Posterior vena cava (tissue), 2 donors: Measurements from ENCODE around the gene SRMS. TPM values are rescaled to one million over a fixed set of nuclear protein-coding genes. Genes with fewer than 3 reads are reported as not detected.
"Not testable (repeated sequence)": the region's sequence is repeated elsewhere in the genome, so short reads cannot be mapped to it uniquely, and the experiment has no call there.

ENCODE experiments used
- DNase-seq: peaks from one replicate; pipeline ENCODE4 v3.0.0-alpha.2; 2020; ENCODE audit warnings: low spot score
- intact Hi-C, 2 donors: fragments of 100-400 bp; cut with DNase I; formaldehyde crosslinking; loops; one replicate each; pipeline versions ENCODE4 v1.14.1 to v1.14.2; 2022 to 2023
- total RNA-seq, 2 donors: library from RNA; stranded (reverse); fragmentation: NEBNext Ultra II Directional; extraction: Animal tissue kit (Norgen Biotek cat#: 25700); gene quantifications; one replicate each; pipeline ENCODE4 v1.2.1, GENCODE V29; 2021
- donor health status: DM: yes; HTN: yes; CAD: no.
- donor health status: DM: yes; HTN: yes; CAD: no.

SRMS gene
- total RNA-seq, 2 donors from 2014 or later = not detected

DNA sequence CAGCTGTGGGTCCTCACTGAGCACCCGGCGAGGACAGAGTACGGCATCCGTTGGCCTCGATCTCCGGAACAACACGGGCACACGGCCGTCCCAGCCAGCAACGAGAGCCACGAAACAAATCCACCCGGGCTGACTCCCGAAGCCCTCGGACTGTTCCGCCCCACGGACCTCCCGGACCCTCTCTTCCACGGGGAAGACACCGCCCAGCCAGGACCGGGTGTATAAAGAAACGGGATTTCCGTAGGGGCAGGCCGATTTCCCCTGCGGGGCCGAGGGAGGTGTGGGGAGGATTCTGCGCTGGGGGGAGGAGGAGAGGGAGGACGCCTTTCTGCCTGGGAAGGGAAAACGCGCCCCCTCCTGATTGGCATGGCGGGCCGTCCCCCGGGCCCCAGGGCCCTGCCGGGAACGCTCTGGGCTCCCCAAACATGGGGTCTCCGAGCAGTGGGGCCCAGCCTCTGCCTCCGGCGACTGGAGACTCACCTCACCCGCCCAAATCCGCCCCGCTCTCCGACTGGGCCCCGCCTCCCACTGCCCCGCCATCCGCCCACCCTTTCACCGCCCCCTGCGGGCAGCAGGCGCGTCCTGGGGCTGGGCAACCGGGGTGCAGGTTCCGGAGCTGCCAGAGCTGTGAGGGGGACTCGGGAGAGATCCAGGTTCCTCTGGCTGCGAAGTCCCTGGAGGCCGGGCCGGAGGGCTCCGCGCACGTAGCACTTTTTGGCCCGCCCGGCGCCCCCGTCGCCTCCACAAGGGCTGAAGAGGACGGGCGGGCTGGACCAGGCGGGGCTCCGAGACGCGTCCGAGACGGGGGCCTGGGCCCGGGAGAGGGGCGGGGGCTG lies 27.7 kb downstream of the SRMS start:
- peak; percentile 89 for DNase-seq
- intact Hi-C loops = no loop called here

DNA sequence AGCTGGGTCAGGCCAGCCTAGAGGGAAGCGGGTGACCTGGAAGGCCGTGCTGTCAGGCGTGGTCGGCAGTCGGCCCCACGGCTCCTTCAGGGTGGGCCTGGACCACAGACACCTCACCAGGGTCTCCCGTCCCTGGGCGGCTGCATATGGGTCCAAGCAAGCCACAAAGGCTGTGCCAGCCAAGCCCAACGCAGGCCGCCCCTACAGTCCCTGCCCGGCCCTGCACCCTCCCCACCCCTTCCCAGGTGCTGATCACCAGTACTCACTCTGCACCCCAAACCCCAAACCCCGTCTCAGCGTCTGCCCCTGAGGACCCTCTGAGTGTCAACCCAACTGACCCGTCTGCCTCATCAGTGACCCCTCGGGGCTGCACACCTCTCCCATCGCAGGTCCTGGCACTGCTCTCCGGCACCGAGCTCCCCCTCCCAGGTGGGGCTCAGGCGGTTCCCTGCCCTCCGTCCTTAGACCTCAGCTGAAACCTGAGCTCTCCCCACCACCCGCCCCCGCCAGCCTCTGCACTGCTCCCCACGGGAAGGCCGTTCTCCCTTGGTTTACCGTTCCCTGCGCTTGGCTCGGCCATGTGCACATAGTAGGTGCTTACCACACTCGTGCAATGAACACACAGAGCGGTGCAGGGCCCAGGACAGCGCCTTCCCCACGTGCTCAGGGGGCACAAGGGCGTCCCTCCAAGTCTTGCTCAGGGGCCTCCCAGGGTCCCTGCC lies 28.4 kb downstream of the SRMS start:
- intact Hi-C loops = no loop called here
- DNase-seq = peak; percentile 80

DNA sequence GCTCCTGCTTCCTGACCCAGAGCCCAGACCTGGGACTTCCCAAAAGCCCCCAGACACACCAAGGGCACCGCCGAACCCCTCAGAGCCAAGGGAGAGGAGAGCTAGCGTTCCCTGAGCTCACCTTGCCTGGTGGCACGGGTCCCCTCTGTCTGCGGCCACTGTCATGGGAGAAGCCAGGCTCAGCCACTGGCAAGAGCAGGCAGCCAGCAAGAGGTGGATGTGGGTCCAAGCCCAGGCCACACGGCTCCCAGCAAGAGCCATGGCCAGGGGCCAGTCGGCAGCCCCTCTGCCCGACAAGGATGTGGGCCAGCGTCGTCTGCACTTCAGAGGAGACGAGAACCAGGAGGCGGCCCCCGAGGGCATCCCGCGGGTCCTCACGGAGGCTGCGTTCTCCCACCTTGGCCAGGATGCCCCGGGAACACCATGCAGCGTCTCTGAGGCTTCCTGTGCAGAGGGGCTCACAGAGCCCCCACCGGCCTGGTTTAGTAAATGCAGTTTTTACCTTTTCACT lies 29.1 kb downstream of the SRMS start:
- peak; percentile 74 for DNase-seq
- intact Hi-C loops = no loop called here

DNA sequence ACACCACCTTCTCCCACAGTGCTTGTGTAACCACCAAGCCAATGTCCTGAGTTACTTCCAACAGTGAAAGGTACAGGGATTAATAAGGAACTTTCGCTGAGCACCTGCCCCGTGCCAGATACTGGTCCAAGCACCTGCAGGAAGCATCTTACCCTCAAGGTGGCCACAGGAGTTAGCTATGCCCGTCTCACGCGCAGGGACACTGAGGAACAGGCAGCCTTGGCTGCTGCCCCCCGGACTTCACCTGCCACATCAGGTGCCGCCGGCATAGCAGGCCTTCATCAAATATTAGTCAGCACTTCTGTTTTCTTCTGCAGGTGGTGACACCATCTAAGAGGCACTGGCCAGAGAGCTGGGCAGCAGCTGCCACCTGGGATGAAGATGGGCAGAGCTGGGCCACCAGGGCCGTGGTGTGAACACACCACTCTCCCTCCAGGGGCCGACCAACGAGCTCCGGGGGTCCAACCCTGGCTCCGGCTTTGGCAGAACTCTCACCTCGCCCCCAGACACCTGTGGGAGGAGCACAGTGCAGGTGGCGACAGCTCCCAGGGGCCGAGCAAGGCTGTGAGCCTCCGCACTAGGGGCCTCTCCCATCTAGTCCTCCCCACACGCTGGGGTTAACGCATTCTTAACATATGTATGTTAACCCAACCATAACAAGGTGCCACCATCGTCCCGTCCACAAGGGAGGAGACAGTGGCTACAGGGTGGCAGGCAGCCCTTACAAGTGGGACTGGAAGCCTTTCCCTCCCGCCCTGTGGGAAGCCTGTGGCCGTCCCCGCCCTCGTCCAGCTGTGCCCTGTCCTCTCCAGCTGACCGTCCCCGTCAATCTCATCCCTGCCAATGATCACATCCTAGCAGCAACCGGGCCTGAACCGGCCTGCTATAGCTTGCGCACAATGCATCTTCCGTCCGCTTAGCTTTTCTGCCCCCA lies 29.9 kb downstream of the SRMS start:
- intact Hi-C loops = no loop called here

DNA sequence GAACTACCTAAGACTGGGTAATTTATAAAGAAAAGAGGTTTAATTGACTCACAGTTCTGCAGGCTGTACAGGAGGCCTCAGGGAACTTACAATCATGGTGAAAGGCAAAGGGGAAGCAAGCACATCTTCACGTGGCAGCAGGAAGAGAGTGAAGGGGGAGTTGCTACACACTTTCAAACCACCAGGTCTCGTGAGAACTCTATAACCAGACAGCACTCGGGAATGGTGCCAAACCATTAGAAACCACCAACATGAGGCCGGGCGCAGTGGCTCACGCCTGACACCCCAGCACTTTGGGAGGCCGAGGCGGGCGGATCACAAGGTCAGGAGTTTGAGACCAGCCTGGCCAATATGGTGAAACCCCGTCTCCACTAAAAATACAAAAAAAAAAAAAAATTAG lies 33.0 kb downstream of the SRMS start:
- intact Hi-C loops, DNase-seq: not testable (repeated sequence)

More for the DNA sequence above, 29.9 kb downstream of the SRMS start:
- no peak for DNase-seq

DNA sequence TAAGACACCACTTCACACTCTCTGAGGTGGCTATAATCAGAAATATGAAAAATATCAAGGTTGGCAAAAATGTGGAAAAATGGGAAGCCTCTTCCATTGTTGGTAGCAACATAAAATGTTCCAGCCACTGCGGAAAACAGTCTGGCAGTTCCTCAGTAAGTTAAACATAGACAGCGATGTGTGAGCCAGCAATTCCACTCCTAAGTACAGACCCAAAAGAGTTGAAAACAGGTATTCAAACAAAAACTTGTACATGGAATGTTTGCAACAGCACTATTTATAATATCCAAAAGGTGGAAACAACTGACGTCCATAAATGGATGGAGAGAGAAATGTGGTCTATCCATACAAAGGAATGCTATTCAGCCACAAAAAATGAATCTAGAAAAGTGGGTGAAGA lies 34.3 kb downstream of the SRMS start:
- DNase-seq = no peak
- intact Hi-C loops = no loop called here

DNA sequence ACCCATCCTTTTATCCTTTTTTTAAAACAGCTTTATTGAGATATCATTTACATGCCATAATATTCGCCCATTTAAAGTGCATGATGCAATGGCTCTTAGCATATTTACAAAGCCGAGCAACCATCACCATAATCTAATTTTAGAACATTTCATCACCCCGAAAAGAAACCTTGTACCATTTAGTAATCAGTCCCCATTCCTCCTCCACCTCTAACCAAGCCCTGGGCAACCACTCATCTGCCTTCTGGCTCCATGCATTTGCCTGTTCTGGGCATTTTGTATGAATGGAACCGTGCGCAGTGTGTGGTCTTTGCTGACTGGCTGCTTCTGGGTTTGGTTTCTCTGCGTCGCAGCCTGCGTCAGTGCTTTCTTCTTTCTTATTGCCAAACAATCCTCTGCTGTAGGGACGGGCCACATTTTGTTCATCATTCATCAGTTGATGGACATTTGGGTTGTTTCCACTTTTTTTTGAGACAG lies 38.4 kb downstream of the SRMS start:
- intact Hi-C loops = no loop called here
- no peak for DNase-seq

DNA sequence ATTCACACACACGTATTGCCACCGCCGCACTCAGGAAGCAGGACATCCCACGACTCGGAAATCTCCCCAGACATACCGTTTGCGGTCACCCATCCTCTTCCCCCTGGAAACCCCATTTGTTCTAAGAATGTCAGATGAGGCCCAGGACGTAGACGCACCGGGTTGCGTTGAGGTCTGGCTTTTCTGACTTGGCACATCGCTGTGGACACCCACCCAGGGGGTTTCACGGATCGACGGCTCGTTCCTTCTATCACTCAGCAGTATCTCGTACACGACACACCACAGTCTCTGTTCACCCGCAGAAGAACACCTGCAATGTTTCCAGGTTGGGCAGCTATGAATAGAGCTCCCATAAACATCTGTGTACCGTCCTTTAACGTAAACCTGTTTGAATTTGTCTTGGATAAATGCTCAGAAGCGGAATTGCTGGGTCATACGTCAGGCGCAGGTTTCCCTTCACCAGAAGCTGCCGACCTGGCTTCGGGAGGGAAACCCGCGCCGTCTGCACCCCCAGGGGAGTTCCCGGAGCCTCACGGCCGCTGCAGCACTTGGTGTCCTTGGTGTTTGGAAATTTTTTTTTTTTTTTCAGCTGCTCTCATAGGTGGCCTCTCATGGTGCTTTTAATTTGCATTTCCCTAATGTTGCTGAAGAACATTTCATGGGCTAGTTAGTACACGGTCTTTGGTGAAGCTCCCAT lies 39.3 kb downstream of the SRMS start:
- intact Hi-C loops = no loop called here

DNA sequence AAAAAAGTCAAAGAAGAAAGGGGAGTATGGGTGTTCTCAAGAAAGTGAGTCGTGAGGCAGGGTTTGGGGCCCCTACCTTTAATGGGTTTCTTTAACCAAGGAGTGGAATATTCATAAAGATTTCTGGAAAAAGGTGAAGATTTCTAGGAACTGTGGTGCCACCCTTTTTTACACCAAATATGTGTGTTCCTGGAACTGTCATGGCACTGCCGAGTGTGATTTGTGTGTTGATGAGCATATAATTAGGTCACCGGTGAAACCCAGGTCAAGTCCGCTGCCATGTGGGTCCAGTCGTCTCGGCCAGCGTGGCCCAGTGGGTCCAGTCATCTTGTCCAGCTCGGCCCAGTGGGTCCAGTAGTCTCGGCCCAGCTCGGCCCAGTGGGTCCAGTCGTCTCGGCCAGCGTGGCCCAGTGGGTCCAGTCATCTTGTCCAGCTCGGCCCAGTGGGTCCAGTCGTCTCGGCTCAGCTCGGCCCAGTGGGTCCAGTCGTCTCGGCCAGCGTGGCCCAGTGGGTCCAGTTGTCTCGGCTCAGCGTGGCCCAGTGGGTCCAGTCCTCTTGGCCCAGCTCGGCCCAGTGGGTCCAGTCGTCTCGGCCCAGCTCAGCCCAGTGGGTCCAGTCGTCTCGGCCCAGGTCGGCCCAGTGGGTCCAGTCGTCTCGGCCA lies 40.3 kb downstream of the SRMS start:
- DNase-seq = no peak
- intact Hi-C loops = no loop called here

More for the DNA sequence above, 39.3 kb downstream of the SRMS start:
- DNase-seq = no peak

DNA sequence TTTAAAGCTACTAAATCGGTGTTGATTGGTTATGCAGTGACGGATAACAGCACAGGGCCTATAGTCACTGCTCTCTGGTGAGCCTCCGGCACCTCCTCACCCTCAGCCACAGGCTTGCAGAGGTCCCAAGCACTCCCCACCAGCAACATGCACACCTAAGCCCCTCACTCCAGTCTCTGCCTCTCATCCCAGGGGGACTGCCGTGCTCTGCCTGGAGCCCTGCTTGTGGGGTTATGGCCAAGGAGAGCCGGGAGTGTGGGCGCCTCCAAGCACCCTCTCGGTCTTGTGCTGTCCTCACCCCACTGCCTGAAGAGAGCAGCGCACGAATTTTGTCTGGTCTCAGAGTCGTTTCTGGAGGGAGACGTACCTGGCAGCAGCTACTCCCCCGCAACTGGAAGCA lies 41.8 kb downstream of the SRMS start:
- peak; percentile 57 for DNase-seq
- intact Hi-C loops = no loop called here

DNA sequence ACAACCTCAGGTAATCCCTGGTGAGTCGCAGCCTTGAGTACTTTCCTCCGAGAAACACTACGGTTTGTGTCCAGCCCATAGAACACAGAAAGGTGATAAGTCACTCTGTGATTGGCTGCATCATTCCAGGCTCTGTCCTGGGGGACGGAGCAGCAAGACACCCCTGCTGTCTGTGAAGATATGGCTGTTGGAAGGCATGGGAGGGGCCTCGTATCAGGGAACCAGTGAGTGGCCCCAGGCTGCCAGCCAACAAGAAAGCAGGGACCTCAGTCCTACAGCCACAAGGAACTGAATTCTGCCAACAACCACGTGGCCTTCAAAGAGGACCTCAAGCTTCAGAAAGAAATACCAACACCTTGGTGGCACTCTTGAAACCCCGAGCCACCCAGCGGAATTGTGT lies 42.3 kb downstream of the SRMS start:
- no peak for DNase-seq
- intact Hi-C loops = no loop called here

DNA sequence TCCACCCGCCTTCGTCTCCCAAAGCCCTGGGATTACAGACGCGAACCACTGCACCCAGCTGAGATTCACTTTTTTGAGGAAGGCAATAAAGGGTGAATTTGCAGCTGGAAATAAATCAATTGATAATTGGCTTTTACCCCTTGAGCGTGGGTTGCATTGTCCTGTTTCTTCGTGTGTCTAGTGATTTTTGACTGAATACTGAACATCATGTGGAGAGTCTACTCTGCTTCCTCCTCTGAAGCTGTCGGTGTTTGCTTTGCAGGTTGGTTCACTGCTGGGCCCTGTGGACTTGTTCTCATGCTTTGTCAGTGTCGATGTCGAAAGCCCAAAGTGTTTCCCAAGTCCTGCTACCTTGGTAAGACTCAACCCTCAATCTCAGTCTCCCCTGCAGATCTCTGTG lies 42.9 kb downstream of the SRMS start:
- DNase-seq = no peak
- intact Hi-C loops = no loop called here

DNA sequence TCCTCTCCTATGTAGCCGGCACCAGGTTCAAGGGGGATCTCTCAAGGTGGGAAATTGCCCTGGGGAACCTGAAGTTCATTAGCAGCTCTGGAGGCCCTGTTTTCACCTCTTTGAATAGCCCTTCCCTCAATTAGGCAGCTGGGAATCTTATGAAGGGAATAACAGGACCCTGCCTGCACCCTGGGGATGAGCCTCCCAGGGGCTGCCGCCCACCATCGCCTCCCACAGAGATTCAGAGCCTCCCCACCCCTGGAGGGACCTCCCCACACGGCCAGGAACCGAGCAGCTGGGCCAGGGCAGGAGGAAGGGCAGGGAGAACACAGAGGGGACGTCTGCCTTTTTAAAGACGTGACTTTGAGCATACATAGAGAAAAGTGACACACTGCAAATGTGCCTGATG lies 44.0 kb downstream of the SRMS start:
- intact Hi-C loops = loop anchor here in 1 of 2 donors (1.0 kb wide), 1 partner anchor 36 kb away; no protein-coding TSS in a partner anchor
- DNase-seq = no peak

DNA sequence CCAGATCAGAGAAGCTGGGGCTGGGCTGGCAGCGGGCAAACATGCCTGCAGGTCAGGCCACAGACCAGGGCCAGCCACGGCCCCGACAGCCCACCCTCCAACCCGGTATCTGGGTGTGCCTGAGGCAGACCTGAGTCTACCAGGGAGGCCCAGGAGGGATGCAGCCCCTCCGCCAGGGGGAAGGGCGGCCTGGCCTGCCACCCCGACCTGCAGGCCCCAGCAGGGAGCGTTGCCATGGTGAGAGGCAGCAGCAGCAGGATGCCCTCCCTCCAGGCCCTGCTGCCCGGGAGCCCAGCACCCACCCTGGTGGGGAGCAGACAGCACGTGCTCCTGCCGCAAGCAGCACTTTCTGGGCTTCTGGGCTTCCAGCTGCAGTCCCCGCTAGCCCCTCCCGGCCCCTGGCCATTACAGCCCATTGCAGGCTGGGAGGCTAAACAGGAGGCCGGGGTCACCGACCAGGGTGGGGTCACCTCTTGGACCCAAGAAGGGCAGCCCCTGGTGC lies 44.8 kb downstream of the SRMS start:
- peak; percentile 75 for DNase-seq
- intact Hi-C loops = loop anchor here in 1 of 2 donors (1.0 kb wide), 2 partner anchors 35 to 188 kb away; no protein-coding TSS in a partner anchor

DNA sequence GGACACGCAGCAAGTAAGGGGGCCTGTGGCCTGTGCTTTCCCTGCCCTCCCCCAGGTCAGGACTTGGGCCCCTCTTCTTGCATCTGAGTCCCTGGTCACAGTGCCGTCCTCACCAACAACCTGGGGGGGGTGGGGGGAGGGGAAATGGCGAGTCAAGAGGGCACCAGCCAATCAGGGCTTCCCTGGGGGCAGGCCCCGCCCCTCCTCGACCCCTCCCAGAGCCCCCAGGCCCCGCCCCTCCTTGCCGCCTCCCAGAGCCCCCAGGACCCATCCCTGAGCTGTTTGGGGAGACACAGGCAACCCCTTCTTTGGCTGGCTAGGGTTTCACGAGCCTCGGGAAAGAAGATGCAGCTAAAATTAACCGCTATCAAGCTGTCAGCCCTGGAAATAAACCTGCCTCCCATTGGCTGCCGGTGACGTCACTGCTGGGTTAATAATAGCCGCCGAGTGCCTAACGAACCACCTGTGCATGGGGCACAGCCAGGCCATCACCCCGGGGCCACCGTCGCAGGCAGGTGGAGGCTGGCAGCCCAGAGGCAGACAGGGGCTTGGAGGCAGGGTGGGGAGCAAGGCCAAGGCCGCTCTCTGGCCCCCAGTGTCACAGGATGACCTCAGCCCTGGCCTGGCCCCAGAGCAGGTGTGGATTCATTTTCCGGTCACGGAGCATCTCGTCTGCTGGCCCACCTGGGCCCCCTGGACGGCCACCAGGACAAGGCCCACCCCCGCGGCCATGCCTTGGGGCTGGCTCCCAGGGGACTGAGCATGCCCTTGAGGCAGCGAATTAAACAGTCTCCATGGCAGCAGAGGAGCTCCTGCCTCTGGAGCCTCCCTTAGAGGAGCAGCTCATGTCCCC lies 45.5 kb downstream of the SRMS start:
- intact Hi-C loops = loop anchor here in 1 of 2 donors (1.0 kb wide), 1 partner anchor 188 kb away; no protein-coding TSS in a partner anchor
- DNase-seq = peak; percentile 70

DNA sequence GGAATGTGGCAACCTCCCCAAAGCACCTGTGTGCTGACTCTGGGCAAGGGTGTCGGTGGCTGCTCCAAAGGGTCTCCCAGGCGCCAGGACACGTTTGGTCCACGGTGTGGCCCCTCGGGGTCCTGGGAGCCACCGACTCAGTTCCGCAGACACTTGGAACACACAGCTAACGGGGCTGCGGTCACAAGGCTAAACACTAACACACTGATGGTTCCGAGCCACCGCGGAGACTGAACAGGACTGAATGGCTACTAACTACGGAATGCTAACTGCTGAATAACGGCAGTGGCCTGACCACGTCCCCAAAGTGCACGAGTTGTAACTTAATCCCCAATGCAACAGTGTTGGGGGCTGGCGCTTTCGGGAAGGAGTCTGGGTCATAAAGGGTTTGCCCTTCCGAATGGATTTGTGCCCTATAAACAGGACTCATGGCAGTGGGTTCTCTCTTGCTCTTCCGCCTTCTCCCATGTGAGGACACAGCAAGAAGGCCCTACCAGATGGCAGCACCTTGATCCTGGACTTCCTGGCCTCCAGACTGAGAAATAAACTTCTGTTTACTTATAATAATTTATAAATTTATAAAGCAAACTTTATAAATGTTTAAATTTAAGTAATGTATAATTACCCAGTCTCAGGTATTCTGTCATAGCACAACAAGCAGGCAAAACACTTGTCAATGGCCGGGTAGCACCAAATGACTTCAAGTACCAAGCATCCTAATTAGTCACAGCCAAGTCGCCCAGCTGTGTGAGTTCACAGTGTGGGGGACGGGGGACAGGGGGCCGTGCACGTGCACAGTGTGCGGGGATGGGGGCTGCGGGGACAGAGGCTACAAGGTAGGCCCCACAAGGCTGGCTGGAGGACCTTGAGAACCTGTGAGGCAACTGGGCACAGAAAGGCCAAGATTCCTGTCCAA lies 46.4 kb downstream of the SRMS start:
- intact Hi-C loops = no loop called here
- DNase-seq = no peak
